H1 (cell line): ENCODE data around the gene FBN3. TPM values are rescaled to one million over a fixed set of nuclear protein-coding genes. Genes with fewer than 3 reads are reported as not detected.

Source experiments
- CTCF ChIA-PET: fragments of 300-600 bp; sonication (Branson Sonifier 250); formaldehyde crosslinking; loops from one replicate; lab custom pipeline; 2021; ENCODE audit not compliant: partially characterized antibody; lab: Charles Lee
- POLR2A ChIA-PET: fragments of 300-600 bp; sonication (Branson Sonifier 250); formaldehyde crosslinking; loops from one replicate; lab custom pipeline; 2021; ENCODE audit warnings: inconsistent platforms; ENCODE audit not compliant: partially characterized antibody; lab: Charles Lee
- DNase-seq, 2 experiments: peaks; one replicate each; pipeline versions ENCODE4 v3.0.0 to v3.0.0-alpha.2; 2010 to 2022; ENCODE audit warnings: low spot score in 2 of 2, low read depth in 1 of 2, mixed read lengths in 1 of 2
- FAIRE-seq: peaks from 2 replicates; lab custom pipeline; 2011; peaks lifted over from hg19 to GRCh38; lab: Jason Lieb, UNC
- H2AFZ ChIP-seq: 2 replicates; pipeline ENCODE4 v1.8.1; 2012; ENCODE audit warnings: low read length, inconsistent platforms
- H2AK5ac ChIP-seq: 2 replicates; pipeline ENCODE4 v1.6.1; 2013; ENCODE audit warnings: low read depth, low read length
- H2BK120ac ChIP-seq: replicated peaks from 2 replicates; pipeline ENCODE3; 2013; ENCODE audit warnings: low read depth, low read length, inconsistent platforms
- H2BK12ac ChIP-seq: 2 replicates; pipeline ENCODE4 v1.6.1; 2013; ENCODE audit warnings: low read depth, low read length
- H2BK15ac ChIP-seq: 2 replicates; pipeline ENCODE4 v1.6.1; 2013; ENCODE audit warnings: low read length
- H2BK20ac ChIP-seq: 2 replicates; pipeline ENCODE4 v1.6.1; 2013; ENCODE audit warnings: low read length
- H2BK5ac ChIP-seq: 2 replicates; pipeline ENCODE4 v1.6.1; 2013; ENCODE audit warnings: low read depth, low read length
- H3K14ac ChIP-seq: 2 replicates; pipeline ENCODE4 v1.6.1; 2013; ENCODE audit warnings: inconsistent platforms; ENCODE audit not compliant: insufficient read length
- H3K18ac ChIP-seq: 2 replicates; pipeline ENCODE4 v1.6.1; 2013; ENCODE audit warnings: low read length; ENCODE audit errors: extremely low read depth
- H3K23ac ChIP-seq: 2 replicates; pipeline ENCODE4 v1.6.1; 2013; ENCODE audit warnings: inconsistent platforms; ENCODE audit not compliant: insufficient read length
- H3K23me2 ChIP-seq: 2 replicates; pipeline ENCODE4 v1.6.1; 2013; ENCODE audit warnings: low read depth, low read length
- H3K27ac ChIP-seq: 2 replicates; pipeline ENCODE4 v1.6.1; 2011; ENCODE audit warnings: low read depth, low read length, inconsistent platforms
- H3K27me3 ChIP-seq, 4 experiments: replicated peaks in 1 of 4; 1 replicate in 1 of 4; 2 replicates in 3 of 4; pipeline versions ENCODE4 v1.6.1 to v1.8.1; 2011 to 2013; ENCODE audit warnings: low read length in 3 of 4, mild to moderate bottlenecking in 3 of 4, inconsistent platforms in 2 of 4, mixed read lengths in 2 of 4, moderate library complexity in 1 of 4; ENCODE audit not compliant: control insufficient read depth in 3 of 4, insufficient read depth in 3 of 4; ENCODE audit errors: extremely low read depth in 1 of 4
- H3K36me3 ChIP-seq, 4 experiments: 2 replicates each; pipeline versions ENCODE4 v1.6.1 to v1.8.1; 2011 to 2013; ENCODE audit warnings: mild to moderate bottlenecking in 4 of 4, low read length in 3 of 4, moderate library complexity in 2 of 4, control low read depth in 1 of 4, inconsistent platforms in 1 of 4; ENCODE audit not compliant: insufficient read depth in 4 of 4, control insufficient read depth in 2 of 4
- H3K4ac ChIP-seq: replicated peaks from 2 replicates; pipeline ENCODE3; 2013; ENCODE audit warnings: low read length, low read depth, mixed read lengths, inconsistent platforms; ENCODE audit not compliant: insufficient read length
- H3K4me1 ChIP-seq, 4 experiments: replicated peaks in 1 of 4; 1 replicate in 1 of 4; 2 replicates in 3 of 4; pipeline versions ENCODE4 v1.6.1 to v1.8.1; 2011 to 2013; ENCODE audit warnings: low read length in 3 of 4, inconsistent platforms in 2 of 4, mixed read lengths in 1 of 4; ENCODE audit not compliant: insufficient read depth in 4 of 4, control insufficient read depth in 3 of 4
- H3K4me2 ChIP-seq, 2 experiments: 2 replicates each; pipeline versions ENCODE4 v1.6.1 to v1.8.1; 2011 to 2013; ENCODE audit warnings: low read depth in 2 of 2, low read length in 2 of 2, control low read depth in 1 of 2, inconsistent platforms in 1 of 2, mild to moderate bottlenecking in 1 of 2; ENCODE audit not compliant: insufficient read depth in 1 of 2
- H3K4me3 ChIP-seq, 4 experiments: fragments of 200-600, 300-600 bp in 1 of 4; sonication (generic), shearing (Covaris generic), sonication (Bioruptor Twin) in 1 of 4; 2 replicates each; pipeline versions ENCODE4 v1.5.1 to v1.8.1; 2011 to 2016; ENCODE audit warnings: low read length in 4 of 4, low read depth in 3 of 4, control low read depth in 2 of 4, inconsistent platforms in 2 of 4, mild to moderate bottlenecking in 2 of 4, mixed read lengths in 1 of 4, moderate library complexity in 1 of 4; ENCODE audit not compliant: insufficient read depth in 2 of 4; ENCODE audit errors: extremely low read depth in 1 of 4
- H3K56ac ChIP-seq: replicated peaks from 2 replicates; pipeline ENCODE3; 2013; ENCODE audit warnings: low read depth, mild to moderate bottlenecking, mixed read lengths, low read length, inconsistent platforms; ENCODE audit not compliant: insufficient read length
- H3K79me1 ChIP-seq: 2 replicates; pipeline ENCODE4 v1.6.1; 2013; ENCODE audit warnings: low read depth, low read length, control low read depth
- H3K79me2 ChIP-seq, 2 experiments: 2 replicates each; pipeline versions ENCODE4 v1.6.1 to v1.8.1; 2012 to 2013; ENCODE audit warnings: low read length in 2 of 2, mild to moderate bottlenecking in 2 of 2, inconsistent platforms in 1 of 2; ENCODE audit not compliant: insufficient read depth in 2 of 2, control insufficient read depth in 1 of 2
- H3K9ac ChIP-seq, 4 experiments: replicated peaks in 1 of 4; 1 replicate in 1 of 4; 2 replicates in 3 of 4; pipeline versions ENCODE4 v1.6.1 to v1.8.1; 2011 to 2013; ENCODE audit warnings: low read depth in 3 of 4, low read length in 3 of 4, control low read depth in 2 of 4, mild to moderate bottlenecking in 2 of 4, moderate library complexity in 2 of 4, inconsistent platforms in 1 of 4; ENCODE audit errors: extremely low read depth in 1 of 4
- H3K9me3 ChIP-seq, 2 experiments: 2 replicates each; pipeline versions ENCODE4 v1.6.1 to v1.8.1; 2012 to 2013; ENCODE audit warnings: mild to moderate bottlenecking in 2 of 2, moderate library complexity in 2 of 2, control low read depth in 1 of 2, inconsistent platforms in 1 of 2, low read depth in 1 of 2, low read length in 1 of 2, mixed read lengths in 1 of 2; ENCODE audit not compliant: insufficient read depth in 2 of 2
- H4K20me1 ChIP-seq, 2 experiments: replicated peaks in 1 of 2; 2 replicates each; pipeline versions ENCODE3 to v1.8.1; 2011 to 2013; ENCODE audit warnings: inconsistent platforms in 2 of 2, low read length in 2 of 2, mild to moderate bottlenecking in 1 of 2; ENCODE audit not compliant: insufficient read depth in 2 of 2, control insufficient read depth in 1 of 2
- H4K5ac ChIP-seq: 2 replicates; pipeline ENCODE4 v1.6.1; 2013; ENCODE audit warnings: low read length, low read depth, mixed read lengths, inconsistent platforms; ENCODE audit not compliant: insufficient read length
- H4K8ac ChIP-seq: 2 replicates; pipeline ENCODE4 v1.8.0; 2013; ENCODE audit warnings: mild to moderate bottlenecking, moderate library complexity, low read length, inconsistent platforms; ENCODE audit not compliant: insufficient read depth; ENCODE audit errors: extremely low read depth
- H4K91ac ChIP-seq: replicated peaks from 2 replicates; pipeline ENCODE3; 2013; ENCODE audit warnings: low read length, mixed read lengths, inconsistent platforms; ENCODE audit not compliant: insufficient read length
- EZH2 ChIP-seq: fragments of 200-600 bp; sonication (generic); IDR thresholded peaks from 2 replicates; pipeline ENCODE4 v1.7.1; 2012; ENCODE audit warnings: low read depth, mild to moderate bottlenecking, moderate library complexity, low read length, inconsistent platforms; ENCODE audit not compliant: severe bottlenecking
- RFX5 ChIP-seq: IDR thresholded peaks from 2 replicates; pipeline ENCODE4 v1.6.1; 2011; ENCODE audit warnings: low read depth, low read length, improper control_type of control experiment, borderline replicate concordance
- WGBS, 2 experiments: shearing (Covaris generic) in 1 of 2; methylation state at CpG; one replicate each; pipeline versions ENCODE4 v1.1.6 to v1.1.7; 2013 to 2015; ENCODE audit warnings: low lambda C conversion rate in 2 of 2, mixed read lengths in 2 of 2, inconsistent platforms in 1 of 2, low coverage in 1 of 2, missing lambda C conversion rate in 1 of 2; ENCODE audit not compliant: insufficient replicate concordance in 2 of 2, insufficient coverage in 1 of 2, insufficient read length in 1 of 2; ENCODE audit errors: extremely low coverage in 1 of 2, missing lambda C conversion rate in 1 of 2; 5-methylcytosine and 5-hydroxymethylcytosine counted together
- polyA plus RNA-seq, 7 experiments: library from polyadenylated mRNA; depleted of rRNA in 3 of 7; stranded (reverse) in 5 of 7; unstranded in 2 of 7; fragments of >200 nt in 5 of 7; fragments of 200-250 nt in 2 of 7; gene quantifications; 1 replicate in 5 of 7; 2 replicates in 1 of 7; 4 replicates in 1 of 7; pipeline versions ENCODE4 v1.2.1 to v1.2.3, GENCODE V29; 2011 to 2013; ENCODE audit warnings: missing spikeins in 2 of 7, mixed read lengths in 2 of 7
- total RNA-seq: library from RNA; stranded (reverse); fragmentation: NEBNext Ultra II Directional; extraction: Animal tissue kit (Norgen Biotek cat#: 25700); gene quantifications from 2 replicates; pipeline ENCODE4 v1.2.1, GENCODE V29; 2021

FBN3 gene
- total and polyA plus RNA-seq, 2 of the 8 experiments (the other 6 are each of a cell fraction or from before 2014, with no cell fraction given), result 37.1 to 38.7 TPM

DNA sequence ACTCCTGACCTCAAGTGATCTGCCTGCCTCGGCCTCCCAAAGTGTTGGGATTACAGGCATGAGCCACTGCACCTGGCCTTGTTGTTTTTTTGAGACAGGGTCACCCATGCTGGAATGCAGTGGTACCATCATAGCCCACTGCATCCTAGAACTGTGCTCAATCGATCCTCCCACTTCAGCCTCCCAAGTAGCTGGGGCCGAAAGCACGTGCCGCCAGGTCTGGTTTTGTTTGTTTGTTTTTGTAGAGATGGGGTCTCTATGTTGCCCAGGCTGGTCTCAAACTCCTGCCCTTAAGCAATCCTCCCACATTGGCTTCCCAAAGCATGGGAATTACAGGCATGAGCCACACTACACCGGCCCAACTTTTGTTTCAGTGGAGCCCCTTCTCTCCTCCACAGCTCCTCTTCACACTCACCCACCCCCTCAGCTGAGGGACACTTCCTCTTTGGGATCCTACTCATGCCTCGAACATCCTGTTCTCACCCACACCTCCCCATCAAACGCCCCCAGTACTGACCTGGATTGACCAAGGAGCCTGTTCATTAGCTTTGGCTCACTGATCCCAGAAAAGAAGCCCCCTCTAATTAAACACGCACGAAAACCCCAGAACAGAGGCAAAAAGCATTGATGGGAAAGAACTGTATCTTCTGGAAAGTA lies 47.0 kb upstream of the FBN3 start:
- FAIRE-seq, result no peak
- H2AFZ ChIP-seq, result peak overlapping the region; percentile 53; the same call in 1 of the 2 replicates
- WGBS, 2 experiments, result 82% methylated on average over 10 of the region's 10 CpGs; no CpG with 5 or more reads in 1 of the 2 experiments

More for the DNA sequence above, 47.0 kb upstream of the FBN3 start:
- Histone ChIP-seq H3K4me1 (peaks cover 0 to 6% (median 3%) of the 10 kb centered on the region in 4 experiments; a peak in 5 of 7 replicates), H3K4me2 (no peak overlapping the region), H2BK15ac (peak overlapping the region; percentile 81; the same call in 1 of the 2 replicates), H3K9ac (no peak overlapping the region), H3K27ac (no peak overlapping the region), H3K27me3 (no peaks in the 10 kb centered on the region), H3K4ac (no peak overlapping the region), H4K20me1 (no peaks in the 10 kb centered on the region), H3K9me3 (no peaks in the 10 kb centered on the region), H2BK20ac (no peak overlapping the region; the same call in 1 of the 2 replicates), H3K4me3 (no peak overlapping the region), H3K14ac (no peak overlapping the region), H3K79me2 (no peaks in the 10 kb centered on the region), H3K23me2 (no peaks in the 10 kb centered on the region; the same call in 1 of the 2 replicates), H2BK12ac (peak overlapping the region; percentile 90), H3K79me1 (no peaks in the 10 kb centered on the region), H3K23ac (no peak overlapping the region), H2AK5ac (0 out of 2 replicates have a peak overlapping the region, but pooled peaks have one; percentile 24), H3K18ac (peak overlapping the region; percentile 2; the same call in 1 of the 2 replicates), H4K8ac (no peak overlapping the region; the same call in 1 of the 2 replicates), H3K36me3 (no peaks in the 10 kb centered on the region), H2BK5ac (peak overlapping the region; percentile 26; the same call in 1 of the 2 replicates), H4K5ac (no peak overlapping the region), H2BK120ac (peak overlapping the region; percentile 87), H3K56ac (no peak overlapping the region), H4K91ac (peak overlapping the region; percentile 74)
- ChIA-PET POLR2A (interaction anchor here (0.6 to 3.1 kb wide), 4 partner anchors 9 to 47 kb away, joined by 3 to 10 read pairs (median 4); partner anchors contain the start of gene CERS4), CTCF (interaction anchor here (0.6 to 1.2 kb wide), 3 partner anchors 21 to 44 kb away, joined by 3 to 4 read pairs (median 3); no protein-coding TSS in a partner anchor)
- DNase-seq, result no peak
- no peak for TF ChIP-seq RFX5
- no peak for TF ChIP-seq EZH2
